Measurements from ENCODE around the gene ALPL.
A peak's percentile ranks its signal among the peaks of the same experiment; 100 is the strongest.

Gene ALPL

DNA sequence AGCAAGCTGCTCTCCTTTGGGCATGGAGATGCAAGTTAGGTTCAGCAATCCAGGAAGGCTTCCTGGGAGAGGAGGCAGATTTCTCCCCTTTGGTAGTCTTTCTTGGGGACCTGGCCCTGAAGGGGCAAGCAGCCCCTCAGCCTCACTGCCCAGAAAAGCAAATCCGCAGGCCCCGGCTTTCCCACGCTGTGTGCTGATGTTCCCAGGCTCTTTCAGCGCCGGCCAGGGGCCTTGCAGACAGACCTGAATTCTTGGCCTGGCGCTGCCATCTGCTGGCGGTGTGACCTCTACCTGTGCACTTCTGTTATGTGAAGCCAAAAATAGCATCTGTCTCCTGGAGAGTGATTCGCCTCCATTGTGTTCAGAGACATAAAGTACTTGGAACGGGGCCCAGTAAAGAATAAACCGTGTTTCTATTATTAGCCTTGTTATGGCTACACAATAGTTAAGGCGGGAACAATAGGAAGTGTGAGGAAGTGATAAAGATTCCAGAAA, 64.8 kb downstream of the ALPL start:
- CTCF ChIA-PET, result interaction anchor here (0.6 to 9.0 kb wide), 16 partner anchors 9 to 1057 kb away, joined by 3 to 147 read pairs (median 5); partner anchors contain the start of gene ALPL
- POLR2A ChIA-PET, result no interaction called here
- TF ChIP-seq, protein P1, sequence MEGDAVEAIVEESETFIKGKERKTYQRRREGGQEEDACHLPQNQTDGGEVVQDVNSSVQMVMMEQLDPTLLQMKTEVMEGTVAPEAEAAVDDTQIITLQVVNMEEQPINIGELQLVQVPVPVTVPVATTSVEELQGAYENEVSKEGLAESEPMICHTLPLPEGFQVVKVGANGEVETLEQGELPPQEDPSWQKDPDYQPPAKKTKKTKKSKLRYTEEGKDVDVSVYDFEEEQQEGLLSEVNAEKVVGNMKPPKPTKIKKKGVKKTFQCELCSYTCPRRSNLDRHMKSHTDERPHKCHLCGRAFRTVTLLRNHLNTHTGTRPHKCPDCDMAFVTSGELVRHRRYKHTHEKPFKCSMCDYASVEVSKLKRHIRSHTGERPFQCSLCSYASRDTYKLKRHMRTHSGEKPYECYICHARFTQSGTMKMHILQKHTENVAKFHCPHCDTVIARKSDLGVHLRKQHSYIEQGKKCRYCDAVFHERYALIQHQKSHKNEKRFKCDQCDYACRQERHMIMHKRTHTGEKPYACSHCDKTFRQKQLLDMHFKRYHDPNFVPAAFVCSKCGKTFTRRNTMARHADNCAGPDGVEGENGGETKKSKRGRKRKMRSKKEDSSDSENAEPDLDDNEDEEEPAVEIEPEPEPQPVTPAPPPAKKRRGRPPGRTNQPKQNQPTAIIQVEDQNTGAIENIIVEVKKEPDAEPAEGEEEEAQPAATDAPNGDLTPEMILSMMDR (IDR thresholded peaks at IDR 0.05; ENCODE audit: insufficient read depth, low read length, missing control alignments), result peak; percentile 60
- no peak for DNase-seq (ENCODE audit: low read depth, low spot score)
- H3K4me3 ChIP-seq (ENCODE audit: low read depth, low read length), result no peak overlapping the region

DNA sequence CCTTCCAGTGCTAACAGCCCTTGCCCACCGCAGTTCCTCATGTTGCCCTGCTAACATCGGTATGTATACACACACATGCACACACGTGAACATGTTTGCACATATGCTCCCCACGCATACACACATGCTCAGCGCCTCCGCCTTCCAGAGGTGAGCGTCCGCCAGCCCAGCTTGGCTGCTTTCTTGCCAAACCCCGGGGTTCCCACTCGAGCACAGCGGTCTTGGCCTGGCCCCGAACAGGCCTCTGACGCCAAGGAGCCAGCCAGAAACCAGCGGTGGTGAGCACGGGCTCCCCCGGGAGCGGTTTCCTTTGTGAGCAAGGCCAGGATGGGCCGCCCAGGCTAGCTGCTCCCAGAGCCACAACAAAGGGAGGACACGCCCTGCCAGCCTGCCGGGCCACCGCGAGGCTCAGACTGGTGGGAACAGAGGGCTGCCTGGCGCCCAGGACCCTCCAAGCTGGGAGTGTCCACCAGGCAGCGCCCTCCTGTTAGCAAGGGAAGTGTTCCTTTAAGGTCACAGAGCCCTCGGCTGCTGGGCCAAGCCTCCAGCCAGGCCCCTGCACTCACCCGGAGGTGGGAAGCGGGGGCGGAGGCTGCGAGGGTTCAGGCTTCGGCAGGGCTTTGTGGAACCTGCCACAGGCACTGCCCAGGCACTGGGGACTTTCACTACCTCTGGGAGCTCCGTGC, 65.4 kb downstream of the ALPL start:
- DNase-seq (ENCODE audit: low read depth, low spot score), result no peak

DNA sequence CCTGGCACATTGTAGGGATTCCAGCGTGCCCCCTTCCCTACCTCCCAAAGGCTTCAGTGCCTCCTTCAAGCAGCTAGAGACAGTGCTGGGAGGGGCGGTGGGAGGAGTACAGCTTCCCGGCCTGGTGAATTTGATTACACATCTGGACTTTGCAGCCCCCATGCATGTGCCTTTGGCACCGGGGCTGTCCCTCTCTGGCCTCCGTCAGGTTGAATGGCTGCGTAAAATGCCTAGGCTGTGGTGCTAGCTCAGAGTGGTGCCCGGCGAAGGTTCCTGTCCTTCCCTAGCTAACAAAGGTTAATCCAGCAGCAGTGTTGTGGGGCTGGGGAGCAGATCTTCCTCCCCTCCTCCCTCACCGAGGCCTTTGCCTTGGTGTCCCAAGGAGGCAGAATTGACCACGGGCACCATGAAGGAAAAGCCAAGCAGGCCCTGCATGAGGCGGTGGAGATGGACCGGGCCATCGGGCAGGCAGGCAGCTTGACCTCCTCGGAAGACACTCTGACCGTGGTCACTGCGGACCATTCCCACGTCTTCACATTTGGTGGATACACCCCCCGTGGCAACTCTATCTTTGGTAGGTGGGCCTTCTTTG, 66.2 kb downstream of the ALPL start:
- ChIA-PET CTCF (interaction anchor here (0.8 to 9.0 kb wide), 12 partner anchors 11 to 344 kb away, joined by 3 to 147 read pairs (median 4); partner anchors contain the start of gene ALPL), POLR2A (no interaction called here)
- DNase-seq (ENCODE audit: low read depth, low spot score), result no peak
- no peak overlapping the region for H3K4me3 ChIP-seq (ENCODE audit: low read depth, low read length)
- TF ChIP-seq, protein P1 (IDR thresholded peaks at IDR 0.05; ENCODE audit: insufficient read depth, low read length, missing control alignments), result no peak

More for the DNA sequence above, 65.4 kb downstream of the ALPL start:
- ChIA-PET CTCF (interaction anchor here (0.8 to 9.0 kb wide), 13 partner anchors 8 to 343 kb away, joined by 3 to 147 read pairs (median 4); partner anchors contain the start of gene ALPL), POLR2A (no interaction called here)
- TF ChIP-seq, protein P1 (IDR thresholded peaks at IDR 0.05; ENCODE audit: insufficient read depth, low read length, missing control alignments), result no peak
- H3K4me3 ChIP-seq (ENCODE audit: low read depth, low read length), result no peak overlapping the region

DNA sequence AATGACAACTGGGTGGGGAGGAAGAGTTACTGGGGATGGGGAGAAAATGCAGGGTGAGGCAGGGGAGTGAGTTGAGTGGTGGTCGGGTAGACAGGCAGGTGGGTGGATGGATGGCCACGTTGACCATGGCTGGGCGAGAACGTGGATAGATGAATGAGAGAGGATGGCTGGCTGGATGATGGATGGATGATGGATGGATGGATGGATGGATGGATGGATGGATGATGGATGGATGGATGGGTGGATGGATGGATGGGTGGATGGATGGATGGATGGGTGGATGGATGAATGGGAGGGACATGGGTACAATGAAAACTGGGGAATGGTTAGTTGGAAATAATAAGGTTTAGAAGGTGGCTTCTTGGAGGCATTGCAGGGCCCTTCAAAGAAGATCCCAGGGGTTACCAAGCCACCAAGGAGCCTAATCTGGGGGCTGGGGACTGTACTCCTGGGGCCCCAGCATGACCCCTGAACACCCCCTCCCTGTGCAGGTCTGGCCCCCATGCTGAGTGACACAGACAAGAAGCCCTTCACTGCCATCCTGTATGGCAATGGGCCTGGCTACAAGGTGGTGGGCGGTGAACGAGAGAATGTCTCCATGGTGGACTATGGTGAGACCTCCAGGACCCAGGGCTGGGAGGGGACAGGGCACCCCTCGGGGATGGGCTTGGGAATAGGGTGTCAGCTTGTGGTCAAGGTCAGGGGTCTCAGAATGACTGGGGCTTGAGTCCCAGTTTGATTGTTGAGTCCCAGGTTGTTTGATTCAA, 67.0 kb downstream of the ALPL start:
- POLR2A ChIA-PET, result no interaction called here
- no peak for DNase-seq (ENCODE audit: low read depth, low spot score)

DNA sequence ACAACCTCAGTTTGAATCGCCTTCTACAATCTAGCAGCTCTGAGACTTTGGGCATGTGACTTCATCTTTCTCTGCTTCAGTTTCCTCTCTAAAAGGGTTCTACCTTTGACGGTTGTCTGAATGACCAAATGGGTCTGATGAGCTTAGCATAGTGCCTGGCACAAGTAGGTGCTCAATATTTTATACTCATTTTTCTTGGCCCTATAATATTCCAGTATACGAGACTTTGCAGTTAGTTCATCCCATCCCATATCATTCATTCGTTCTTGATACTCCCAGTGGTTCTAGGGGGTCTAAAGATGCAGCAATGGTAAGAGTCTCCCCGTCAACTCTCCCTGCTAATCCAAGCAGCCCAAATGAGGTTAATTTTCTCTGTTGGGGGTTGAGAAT, 67.6 kb downstream of the ALPL start:
- no peak for DNase-seq (ENCODE audit: low read depth, low spot score)
- H3K4me3 ChIP-seq (ENCODE audit: low read depth, low read length), result no peak overlapping the region
- ChIA-PET CTCF (interaction anchor here (1.4 to 9.0 kb wide), 2 partner anchors 81 to 206 kb away, joined by 3 to 147 read pairs; no protein-coding TSS in a partner anchor), POLR2A (no interaction called here)
- TF ChIP-seq, protein P1 (IDR thresholded peaks at IDR 0.05; ENCODE audit: insufficient read depth, low read length, missing control alignments), result no peak

More for the DNA sequence above, 67.0 kb downstream of the ALPL start:
- H3K4me3 ChIP-seq (ENCODE audit: low read depth, low read length), result no peak overlapping the region
- TF ChIP-seq, protein P1 (IDR thresholded peaks at IDR 0.05; ENCODE audit: insufficient read depth, low read length, missing control alignments), result no peak
- CTCF ChIA-PET, result interaction anchor here (1.4 to 9.0 kb wide), 2 partner anchors 81 to 206 kb away, joined by 3 to 147 read pairs; no protein-coding TSS in a partner anchor
